Measurements from ENCODE around the gene ACP7. TPM values are rescaled to one million over a fixed set of nuclear protein-coding genes. Genes with fewer than 3 reads are reported as not detected.

ACP7 gene
- total and polyA plus RNA-seq, 2 experiments from 2014 or later: 0.27 to 0.45 TPM

DNA sequence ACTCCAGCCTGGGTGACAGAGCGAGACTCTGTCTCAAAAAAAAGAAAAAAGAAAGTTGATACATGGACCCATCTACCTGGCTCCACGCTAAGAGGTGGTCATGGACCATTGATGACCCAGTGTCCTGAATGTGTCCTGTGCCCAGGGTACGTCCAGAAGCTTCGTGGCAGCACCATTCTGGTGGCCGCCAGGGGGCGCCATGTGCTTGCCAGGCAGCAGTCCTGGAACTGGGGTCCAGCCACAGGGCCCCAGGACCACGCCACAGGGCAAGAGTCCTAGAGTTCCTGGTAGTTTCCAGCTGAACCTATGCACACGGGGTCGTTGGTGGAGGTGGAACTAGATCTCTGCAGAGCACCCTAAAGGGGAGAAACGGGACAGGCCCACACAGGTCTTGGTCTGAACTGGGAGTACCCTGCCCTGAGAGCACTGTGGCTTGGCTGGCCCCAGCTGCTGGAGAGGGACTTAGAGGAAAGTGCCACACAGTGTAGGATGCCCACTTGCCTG, 31.9 kb upstream of the ACP7 start:
- Histone ChIP-seq H3K4me3 (no peak overlapping the region), H3F3A (replicated peaks; ENCODE audit: low read depth) (no peaks in the 10 kb centered on the region), H3K79me2 (replicated peaks; ENCODE audit: insufficient read depth) (no peaks in the 10 kb centered on the region), H3K4me2 (no peak overlapping the region), H3K36me3 (ENCODE audit: insufficient read depth) (no peaks in the 10 kb centered on the region), H3K27me3 (ENCODE audit: insufficient read depth) (no peaks in the 10 kb centered on the region), H2AFZ (no peak overlapping the region), H3K27ac (ENCODE audit: low read depth) (no peak overlapping the region), H3K4me1 (ENCODE audit: insufficient read depth) (no peaks in the 10 kb centered on the region), H4K20me1 (replicated peaks; ENCODE audit: insufficient read depth) (no peaks in the 10 kb centered on the region), H3K9me2 (ENCODE audit: insufficient read depth) (no peaks in the 10 kb centered on the region)
- Mint-ChIP-seq H3K4me1 (no peaks in the 10 kb centered on the region), H3K9me3 (peaks cover 8% of the 10 kb centered on the region), H3K27me3 (ENCODE audit: insufficient read depth, low read depth, poor library complexity) (peaks cover 1% of the 10 kb centered on the region), H3K27ac (no peak overlapping the region), H3K36me3 (ENCODE audit: low read depth) (no peaks in the 10 kb centered on the region), H3K4me3 (no peak overlapping the region)
- ATAC-seq (peak; percentile 100), DNase-seq (ENCODE audit: low spot score) (peak; percentile 83)
- TF ChIP-seq NANOG (IDR thresholded peaks at IDR 0.05; ENCODE audit: borderline replicate concordance) (no peak), POLR2AphosphoS5 (IDR thresholded peaks at IDR 0.05; ENCODE audit: low read depth) (no peak), EZH2phosphoT487 (IDR thresholded peaks at IDR 0.05; ENCODE audit: unreplicated experiment) (no peak), STAT1 (IDR thresholded peaks at IDR 0.05; ENCODE audit: unreplicated experiment) (no peak), EZH2 (IDR thresholded peaks at IDR 0.05; ENCODE audit: low read depth, unreplicated experiment) (no peak), ETS1 (IDR thresholded peaks at IDR 0.05) (no peak), CREB1 (CRISPR knock-in tag; IDR thresholded peaks at IDR 0.05; ENCODE audit: low read depth) (no peak), ZNF331 (CRISPR knock-in tag; IDR thresholded peaks at IDR 0.05; ENCODE audit: low read depth) (no peak)
- TF ChIP-seq, protein P1, sequence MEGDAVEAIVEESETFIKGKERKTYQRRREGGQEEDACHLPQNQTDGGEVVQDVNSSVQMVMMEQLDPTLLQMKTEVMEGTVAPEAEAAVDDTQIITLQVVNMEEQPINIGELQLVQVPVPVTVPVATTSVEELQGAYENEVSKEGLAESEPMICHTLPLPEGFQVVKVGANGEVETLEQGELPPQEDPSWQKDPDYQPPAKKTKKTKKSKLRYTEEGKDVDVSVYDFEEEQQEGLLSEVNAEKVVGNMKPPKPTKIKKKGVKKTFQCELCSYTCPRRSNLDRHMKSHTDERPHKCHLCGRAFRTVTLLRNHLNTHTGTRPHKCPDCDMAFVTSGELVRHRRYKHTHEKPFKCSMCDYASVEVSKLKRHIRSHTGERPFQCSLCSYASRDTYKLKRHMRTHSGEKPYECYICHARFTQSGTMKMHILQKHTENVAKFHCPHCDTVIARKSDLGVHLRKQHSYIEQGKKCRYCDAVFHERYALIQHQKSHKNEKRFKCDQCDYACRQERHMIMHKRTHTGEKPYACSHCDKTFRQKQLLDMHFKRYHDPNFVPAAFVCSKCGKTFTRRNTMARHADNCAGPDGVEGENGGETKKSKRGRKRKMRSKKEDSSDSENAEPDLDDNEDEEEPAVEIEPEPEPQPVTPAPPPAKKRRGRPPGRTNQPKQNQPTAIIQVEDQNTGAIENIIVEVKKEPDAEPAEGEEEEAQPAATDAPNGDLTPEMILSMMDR (conservative IDR thresholded peaks at IDR 0.05; ENCODE audit: low read depth in 2 of 2): peak; percentile 92 to 98

GRCh38 chr19:39052846-39053245, 31.3 kb upstream of the ACP7 start:
- Mint-ChIP-seq H3K27me3 (ENCODE audit: insufficient read depth, low read depth, poor library complexity) (peaks cover 1% of the 10 kb centered on the region), H3K27ac (no peak overlapping the region), H3K4me3 (no peak overlapping the region), H3K4me1 (no peaks in the 10 kb centered on the region), H3K9me3 (peaks cover 7% of the 10 kb centered on the region; the same call in 2 of the 3 replicates), H3K36me3 (ENCODE audit: low read depth) (no peaks in the 10 kb centered on the region)
- peaks cover 5% of the 10 kb centered on the region; the same call in 1 of the 2 replicates for H3K9me2 ChIP-seq (ENCODE audit: insufficient read depth)
- no peak for TF ChIP-seq JUNB (IDR thresholded peaks at IDR 0.05; ENCODE audit: unreplicated experiment)
- TF ChIP-seq ZNF331 (CRISPR knock-in tag; IDR thresholded peaks at IDR 0.05; ENCODE audit: low read depth): no peak
- no peak for TF ChIP-seq POLR2AphosphoS5 (IDR thresholded peaks at IDR 0.05; ENCODE audit: low read depth)
- TF ChIP-seq, protein P1 (conservative IDR thresholded peaks at IDR 0.05; ENCODE audit: low read depth in 2 of 2): no peak
- no peaks in the 10 kb centered on the region for H4K20me1 ChIP-seq (replicated peaks; ENCODE audit: insufficient read depth)
- ATAC-seq (no peak), DNase-seq (ENCODE audit: low spot score) (no peak)
- H3K4me2 ChIP-seq: no peak overlapping the region
- H3K36me3 ChIP-seq (ENCODE audit: insufficient read depth): no peaks in the 10 kb centered on the region
- H3K4me3 ChIP-seq: no peak overlapping the region
- H3K79me2 ChIP-seq (replicated peaks; ENCODE audit: insufficient read depth): no peaks in the 10 kb centered on the region
- no peaks in the 10 kb centered on the region for H3F3A ChIP-seq (replicated peaks; ENCODE audit: low read depth)
- no peaks in the 10 kb centered on the region for H3K27me3 ChIP-seq (ENCODE audit: insufficient read depth)
- H3K4me1 ChIP-seq (ENCODE audit: insufficient read depth): no peaks in the 10 kb centered on the region
- H3K27ac ChIP-seq (ENCODE audit: low read depth): no peak overlapping the region
- H2AFZ ChIP-seq: no peak overlapping the region
